SK-N-SH treated with all-trans-retinoic acid at 6 μM for 48 hours (cell line): ENCODE data around the gene PBRM1.

ENCODE experiments used
- BACH2 ChIP-seq: fragments of 250-450 bp; sonication (Bioruptor Pico); IDR thresholded peaks from 2 replicates; pipeline ENCODE4 v1.9.0; 2021; ENCODE audit warnings: mild to moderate bottlenecking, borderline replicate concordance
- CSDC2 ChIP-seq: fragments of 250-450 bp; sonication (Bioruptor Pico); IDR thresholded peaks from 2 replicates; pipeline ENCODE4 v1.5.0; 2020; ENCODE audit warnings: mild to moderate bottlenecking, moderate library complexity
- ISL1 ChIP-seq: fragments of 250-450 bp; sonication (Bioruptor Pico); IDR thresholded peaks from 2 replicates; pipeline ENCODE4 v2.1.2; 2022; ENCODE audit warnings: mild to moderate bottlenecking, moderate library complexity
- OSR1 ChIP-seq: fragments of 250-450 bp; sonication (Bioruptor Pico); IDR thresholded peaks from 2 replicates; pipeline ENCODE4 v1.8.0; 2022; ENCODE audit warnings: moderate library complexity, mild to moderate bottlenecking, inconsistent platforms
- RARB ChIP-seq: fragments of 250-450 bp; sonication (Bioruptor Pico); IDR thresholded peaks from 2 replicates; pipeline ENCODE4 v1.8.0; 2021; ENCODE audit warnings: mild to moderate bottlenecking, moderate library complexity
- TCF4 ChIP-seq: fragments of 250-450 bp; sonication (Bioruptor Pico); IDR thresholded peaks from 2 replicates; pipeline ENCODE4 v1.8.0; 2021; ENCODE audit warnings: mild to moderate bottlenecking, moderate library complexity, borderline replicate concordance
- TOX ChIP-seq: fragments of 250-450 bp; sonication (Bioruptor Pico); IDR thresholded peaks from 2 replicates; pipeline ENCODE4 v1.8.0; 2021; ENCODE audit warnings: mild to moderate bottlenecking, moderate library complexity, borderline replicate concordance
- ZFP3 ChIP-seq: fragments of 250-450 bp; sonication (Bioruptor Pico); IDR thresholded peaks from 2 replicates; pipeline ENCODE4 v1.5.0; 2020; ENCODE audit warnings: mild to moderate bottlenecking, moderate library complexity
- ZNF565 ChIP-seq: fragments of 450-650 bp; formaldehyde crosslinking; conservative IDR thresholded peaks from 2 replicates; pipeline ENCODE4 v1.5.0; 2020; ENCODE audit warnings: low read depth, mild to moderate bottlenecking, moderate library complexity
- ZNF8 ChIP-seq: fragments of 450-650 bp; formaldehyde crosslinking; IDR thresholded peaks from 2 replicates; pipeline ENCODE4 v1.5.0; 2020; ENCODE audit warnings: mild to moderate bottlenecking, moderate library complexity
- TF ChIP-seq, protein P1 (sequence below): fragments of 250-450 bp; sonication (Bioruptor Pico); IDR thresholded peaks from 2 replicates; pipeline ENCODE4 v1.8.0; 2020; ENCODE audit warnings: mild to moderate bottlenecking, moderate library complexity, borderline replicate concordance
- TF ChIP-seq, protein P2 (sequence below): fragments of 250-450 bp; sonication (Bioruptor Pico); IDR thresholded peaks from 2 replicates; pipeline ENCODE4 v1.5.0; 2020; ENCODE audit warnings: mild to moderate bottlenecking, moderate library complexity
- TF ChIP-seq, protein P3 (sequence below): fragments of 250-450 bp; sonication (Bioruptor Pico); IDR thresholded peaks from 2 replicates; pipeline ENCODE4 v1.5.1; 2020; ENCODE audit warnings: low read depth, mild to moderate bottlenecking, moderate library complexity

DNA sequence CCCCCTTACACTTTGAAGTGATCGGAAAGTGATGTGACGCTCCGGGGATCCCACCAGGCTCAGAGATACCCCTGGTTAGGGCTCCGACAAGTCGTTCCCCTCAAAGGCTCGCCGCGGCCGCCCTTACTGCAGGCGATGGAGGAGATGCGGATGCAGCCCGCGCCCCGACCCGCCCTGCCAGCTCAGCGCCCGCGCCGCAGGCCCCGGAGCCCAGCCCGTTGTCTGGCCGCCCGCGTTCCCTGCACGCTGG lies 19.6 kb upstream of the PBRM1 start:
- TF ChIP-seq, protein P1, sequence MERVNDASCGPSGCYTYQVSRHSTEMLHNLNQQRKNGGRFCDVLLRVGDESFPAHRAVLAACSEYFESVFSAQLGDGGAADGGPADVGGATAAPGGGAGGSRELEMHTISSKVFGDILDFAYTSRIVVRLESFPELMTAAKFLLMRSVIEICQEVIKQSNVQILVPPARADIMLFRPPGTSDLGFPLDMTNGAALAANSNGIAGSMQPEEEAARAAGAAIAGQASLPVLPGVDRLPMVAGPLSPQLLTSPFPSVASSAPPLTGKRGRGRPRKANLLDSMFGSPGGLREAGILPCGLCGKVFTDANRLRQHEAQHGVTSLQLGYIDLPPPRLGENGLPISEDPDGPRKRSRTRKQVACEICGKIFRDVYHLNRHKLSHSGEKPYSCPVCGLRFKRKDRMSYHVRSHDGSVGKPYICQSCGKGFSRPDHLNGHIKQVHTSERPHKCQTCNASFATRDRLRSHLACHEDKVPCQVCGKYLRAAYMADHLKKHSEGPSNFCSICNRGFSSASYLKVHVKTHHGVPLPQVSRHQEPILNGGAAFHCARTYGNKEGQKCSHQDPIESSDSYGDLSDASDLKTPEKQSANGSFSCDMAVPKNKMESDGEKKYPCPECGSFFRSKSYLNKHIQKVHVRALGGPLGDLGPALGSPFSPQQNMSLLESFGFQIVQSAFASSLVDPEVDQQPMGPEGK (CRISPR knock-in tag), result no peak
- TF ChIP-seq CSDC2 (CRISPR knock-in tag), result no peak
- no peak for TF ChIP-seq TOX (CRISPR knock-in tag)
- TF ChIP-seq ZNF8 (CRISPR knock-in tag), result no peak
- TF ChIP-seq, protein P2, sequence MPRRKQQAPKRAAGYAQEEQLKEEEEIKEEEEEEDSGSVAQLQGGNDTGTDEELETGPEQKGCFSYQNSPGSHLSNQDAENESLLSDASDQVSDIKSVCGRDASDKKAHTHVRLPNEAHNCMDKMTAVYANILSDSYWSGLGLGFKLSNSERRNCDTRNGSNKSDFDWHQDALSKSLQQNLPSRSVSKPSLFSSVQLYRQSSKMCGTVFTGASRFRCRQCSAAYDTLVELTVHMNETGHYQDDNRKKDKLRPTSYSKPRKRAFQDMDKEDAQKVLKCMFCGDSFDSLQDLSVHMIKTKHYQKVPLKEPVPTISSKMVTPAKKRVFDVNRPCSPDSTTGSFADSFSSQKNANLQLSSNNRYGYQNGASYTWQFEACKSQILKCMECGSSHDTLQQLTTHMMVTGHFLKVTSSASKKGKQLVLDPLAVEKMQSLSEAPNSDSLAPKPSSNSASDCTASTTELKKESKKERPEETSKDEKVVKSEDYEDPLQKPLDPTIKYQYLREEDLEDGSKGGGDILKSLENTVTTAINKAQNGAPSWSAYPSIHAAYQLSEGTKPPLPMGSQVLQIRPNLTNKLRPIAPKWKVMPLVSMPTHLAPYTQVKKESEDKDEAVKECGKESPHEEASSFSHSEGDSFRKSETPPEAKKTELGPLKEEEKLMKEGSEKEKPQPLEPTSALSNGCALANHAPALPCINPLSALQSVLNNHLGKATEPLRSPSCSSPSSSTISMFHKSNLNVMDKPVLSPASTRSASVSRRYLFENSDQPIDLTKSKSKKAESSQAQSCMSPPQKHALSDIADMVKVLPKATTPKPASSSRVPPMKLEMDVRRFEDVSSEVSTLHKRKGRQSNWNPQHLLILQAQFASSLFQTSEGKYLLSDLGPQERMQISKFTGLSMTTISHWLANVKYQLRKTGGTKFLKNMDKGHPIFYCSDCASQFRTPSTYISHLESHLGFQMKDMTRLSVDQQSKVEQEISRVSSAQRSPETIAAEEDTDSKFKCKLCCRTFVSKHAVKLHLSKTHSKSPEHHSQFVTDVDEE (CRISPR knock-in tag), result no peak
- TF ChIP-seq ISL1, result no peak
- no peak for TF ChIP-seq OSR1 (CRISPR knock-in tag)
- TF ChIP-seq RARB (CRISPR knock-in tag), result no peak
- no peak for TF ChIP-seq BACH2 (CRISPR knock-in tag)
- TF ChIP-seq ZFP3 (CRISPR knock-in tag), result no peak
- no peak for TF ChIP-seq ZNF565 (CRISPR knock-in tag)
- no peak for TF ChIP-seq TCF4 (CRISPR knock-in tag)
- TF ChIP-seq, protein P3, sequence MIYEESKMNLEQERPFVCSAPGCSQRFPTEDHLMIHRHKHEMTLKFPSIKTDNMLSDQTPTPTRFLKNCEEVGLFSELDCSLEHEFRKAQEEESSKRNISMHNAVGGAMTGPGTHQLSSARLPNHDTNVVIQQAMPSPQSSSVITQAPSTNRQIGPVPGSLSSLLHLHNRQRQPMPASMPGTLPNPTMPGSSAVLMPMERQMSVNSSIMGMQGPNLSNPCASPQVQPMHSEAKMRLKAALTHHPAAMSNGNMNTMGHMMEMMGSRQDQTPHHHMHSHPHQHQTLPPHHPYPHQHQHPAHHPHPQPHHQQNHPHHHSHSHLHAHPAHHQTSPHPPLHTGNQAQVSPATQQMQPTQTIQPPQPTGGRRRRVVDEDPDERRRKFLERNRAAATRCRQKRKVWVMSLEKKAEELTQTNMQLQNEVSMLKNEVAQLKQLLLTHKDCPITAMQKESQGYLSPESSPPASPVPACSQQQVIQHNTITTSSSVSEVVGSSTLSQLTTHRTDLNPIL (CRISPR knock-in tag), result no peak
